ENCODE results near the gene ERCC2. TPM values are rescaled to one million over a fixed set of nuclear protein-coding genes. Genes with fewer than 3 reads are reported as not detected.

The ERCC2 gene
- total RNA-seq, 1 experiment from 2014 or later: 102 TPM

- no peak for TF ChIP-seq ZNF532 (CRISPR knock-in tag; IDR thresholded peaks at IDR 0.05; ENCODE audit: borderline replicate concordance)
- TF ChIP-seq FOXP4 (CRISPR knock-in tag; IDR thresholded peaks at IDR 0.05): no peak
- no peak for TF ChIP-seq ATF1 (CRISPR knock-in tag; IDR thresholded peaks at IDR 0.05)
- TF ChIP-seq PRDM15 (CRISPR knock-in tag; IDR thresholded peaks at IDR 0.05): no peak
- TF ChIP-seq NFE2L1 (CRISPR knock-in tag; IDR thresholded peaks at IDR 0.05): no peak
- TF ChIP-seq ETV6 (CRISPR knock-in tag; IDR thresholded peaks at IDR 0.05): no peak; the same call in 1 of the 2 replicates
Observed at GRCh38 chr19:45322744-45323281, 47.6 kb downstream of the ERCC2 start, which contains the start of gene CKM (continued).

GRCh38 chr19:45322311-45322710, 48.1 kb downstream of the ERCC2 start:
- ChIA-PET CTCF (interaction anchor here (1.4 kb wide), 1 partner anchor 122 kb away, joined by 4 read pairs; no protein-coding TSS in a partner anchor), POLR2A (no interaction called here)
- Mint-ChIP-seq H3K4me3 (no peak overlapping the region), H3K9me3 (no peaks in the 10 kb centered on the region), H3K27me3 (ENCODE audit: low read depth) (peaks cover 34% of the 10 kb centered on the region), H3K4me1 (peaks cover 18% of the 10 kb centered on the region), H3K36me3 (no peaks in the 10 kb centered on the region), H3K27ac (no peak overlapping the region)
- ATAC-seq (no peak), DNase-seq (ENCODE audit: low spot score) (no peak)
- no peak for TF ChIP-seq E2F5 (CRISPR knock-in tag; IDR thresholded peaks at IDR 0.05)
- no peak for TF ChIP-seq ZNF263 (CRISPR knock-in tag; IDR thresholded peaks at IDR 0.05; ENCODE audit: low read depth)
- no peak for TF ChIP-seq ATF1 (CRISPR knock-in tag; IDR thresholded peaks at IDR 0.05)
- TF ChIP-seq KAT7 (CRISPR knock-in tag; IDR thresholded peaks at IDR 0.05; ENCODE audit: borderline replicate concordance): no peak
- TF ChIP-seq ATF6 (CRISPR knock-in tag; IDR thresholded peaks at IDR 0.05): no peak
- TF ChIP-seq ZNF671 (CRISPR knock-in tag; IDR thresholded peaks at IDR 0.05): no peak
- TF ChIP-seq GABPB1 (CRISPR knock-in tag; IDR thresholded peaks at IDR 0.05): no peak
- no peak for TF ChIP-seq NR3C1 (CRISPR knock-in tag; conservative IDR thresholded peaks at IDR 0.05; ENCODE audit: low read depth)
- no peak for TF ChIP-seq NFE2L1 (CRISPR knock-in tag; IDR thresholded peaks at IDR 0.05)
- no peak for TF ChIP-seq CBFB (CRISPR knock-in tag; IDR thresholded peaks at IDR 0.05; ENCODE audit: low read depth)
- no peak for TF ChIP-seq ZBTB43 (CRISPR knock-in tag; IDR thresholded peaks at IDR 0.05)
- TF ChIP-seq ZMAT4 (CRISPR knock-in tag; IDR thresholded peaks at IDR 0.05): no peak
- no peak for TF ChIP-seq FOXJ3 (CRISPR knock-in tag; IDR thresholded peaks at IDR 0.05; ENCODE audit: borderline replicate concordance)
